Sigmoid colon (tissue), 4 donors: Measurements from ENCODE around the gene KAT2A.

ENCODE experiments used
- CTCF ChIP-seq, 4 experiments: fragments of 450-650 bp in 3 of 4; fragments of 200-600 bp in 1 of 4; IDR thresholded peaks; one replicate each; pipeline ENCODE4 v1.5.1; 2016 to 2019; ENCODE audit warnings: antibody characterized with exemption in 4 of 4, mild to moderate bottlenecking in 3 of 4, moderate library complexity in 2 of 4
- POLR2A ChIP-seq, 2 donors: fragments of 450-650 bp; IDR thresholded peaks; one replicate each; pipeline ENCODE4 v1.6.1; 2016; ENCODE audit warnings: antibody characterized with exemption in 2 of 2, mild to moderate bottlenecking in 2 of 2, moderate library complexity in 2 of 2
- POLR2AphosphoS5 ChIP-seq, 4 donors: sonication (generic); formaldehyde crosslinking; IDR thresholded peaks; one replicate each; pipeline ENCODE4 v1.6.1; 2017; ENCODE audit warnings: antibody characterized with exemption in 4 of 4

- TF ChIP-seq CTCF (IDR thresholded peaks at IDR 0.05), result no peak
- TF ChIP-seq POLR2AphosphoS5 (IDR thresholded peaks at IDR 0.05), result peak in 3 of 4 donors; percentile 25 to 67 (median 35)
- no peak for TF ChIP-seq POLR2A (IDR thresholded peaks at IDR 0.05)
These were observed 14.8 kb upstream of the KAT2A start for GRCh38 chr17:42135664-42136653.
